Activated naive CD4-positive, alpha-beta T cell treated with anti-CD3 and anti-CD28 coated beads for 36 hours (primary cell): ENCODE data around the gene CCDC187. TPM values are rescaled to one million over a fixed set of nuclear protein-coding genes. Genes with fewer than 3 reads are reported as not detected.

Source experiments
- CTCF ChIA-PET: fragments of 350-600 bp; sonication (Branson Sonifier 250); formaldehyde crosslinking; loops from one replicate; lab custom pipeline; 2021; ENCODE audit warnings: antibody characterized with exemption; lab: Charles Lee
- DNase-seq: peaks from one replicate; pipeline ENCODE4 v3.0.0-alpha.2; 2020
- H3K27ac Mint-ChIP-seq: one replicate; pipeline ENCODE4 v1.8.0; 2021; ENCODE audit warnings: mild to moderate bottlenecking, mixed read lengths
- H3K27me3 Mint-ChIP-seq: one replicate; pipeline ENCODE4 v1.8.0; 2021; ENCODE audit warnings: low read depth, mixed read lengths
- H3K36me3 Mint-ChIP-seq: one replicate; pipeline ENCODE4 v1.8.0; 2021; ENCODE audit warnings: low read depth, mixed read lengths
- H3K4me1 Mint-ChIP-seq: one replicate; pipeline ENCODE4 v1.8.0; 2021; ENCODE audit warnings: low read depth, mixed read lengths
- H3K4me3 Mint-ChIP-seq: one replicate; pipeline ENCODE4 v1.8.0; 2021; ENCODE audit warnings: mild to moderate bottlenecking, moderate library complexity, mixed read lengths
- H3K9me3 Mint-ChIP-seq: one replicate; pipeline ENCODE4 v1.8.0; 2021; ENCODE audit warnings: mixed read lengths
- intact Hi-C: fragments of 100-400 bp; cut with micrococcal nuclease; formaldehyde crosslinking; loops from one replicate; pipeline ENCODE4 v1.15.1; 2023
- total RNA-seq, 2 experiments: library from RNA; stranded (reverse); gene quantifications; one replicate each; pipeline ENCODE4 v1.2.3, GENCODE V29; 2021

CCDC187 gene
- total RNA-seq, 2 experiments from 2014 or later, result not detected

DNA sequence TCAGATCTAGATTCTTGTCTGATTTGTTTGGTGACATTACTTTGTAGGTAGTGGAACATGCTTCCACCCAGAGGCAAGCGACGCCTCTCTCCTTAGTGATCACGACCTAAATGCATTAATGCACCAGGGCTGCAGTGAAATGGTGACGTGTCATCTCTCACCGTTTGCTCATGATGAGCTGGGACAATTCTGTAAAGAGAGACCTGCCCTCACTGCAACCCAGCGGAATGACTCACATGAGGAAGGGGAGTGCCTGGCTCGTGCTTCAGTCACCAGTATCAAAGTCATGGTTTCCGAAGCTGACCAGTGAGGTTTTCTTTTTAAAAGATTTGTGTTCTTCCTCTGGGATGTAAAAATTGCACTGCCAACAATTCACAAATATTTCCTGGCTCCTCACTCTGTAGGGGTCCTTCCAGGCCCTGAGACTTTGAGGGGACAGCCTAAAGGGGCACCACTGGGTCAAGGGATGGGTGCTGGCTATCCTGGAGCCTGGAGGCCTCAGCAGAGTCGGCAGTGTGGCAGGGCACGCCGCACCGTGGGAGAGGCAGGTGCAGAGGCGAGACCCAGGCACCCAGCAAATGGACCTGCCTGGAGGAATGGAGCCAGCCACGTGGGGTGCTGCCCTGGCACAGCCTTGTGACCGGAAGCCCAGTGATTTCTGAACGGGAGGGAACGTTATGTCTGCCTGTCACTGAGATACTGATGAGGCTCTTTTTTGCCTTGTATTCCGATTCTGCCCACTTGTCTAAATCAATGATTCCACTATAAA lies 75.6 kb downstream of the CCDC187 start:
- H3K36me3 Mint-ChIP-seq, result peaks cover 16% of the 10 kb centered on the region
- H3K4me3 Mint-ChIP-seq, result no peak overlapping the region
- no peaks in the 10 kb centered on the region for H3K9me3 Mint-ChIP-seq
- CTCF ChIA-PET, result interaction anchor here (0.7 to 1.2 kb wide), 4 partner anchors 10 to 748 kb away, joined by 3 to 4 read pairs (median 4); no protein-coding TSS in a partner anchor
- intact Hi-C loops, result loop anchor here (5.0 kb wide), 1 partner anchor 56 kb away; no protein-coding TSS in a partner anchor
- peak; percentile 50 for DNase-seq
- H3K27me3 Mint-ChIP-seq, result no peaks in the 10 kb centered on the region
- H3K4me1 Mint-ChIP-seq, result peaks cover 28% of the 10 kb centered on the region
- peak overlapping the region; percentile 51 for H3K27ac Mint-ChIP-seq

DNA sequence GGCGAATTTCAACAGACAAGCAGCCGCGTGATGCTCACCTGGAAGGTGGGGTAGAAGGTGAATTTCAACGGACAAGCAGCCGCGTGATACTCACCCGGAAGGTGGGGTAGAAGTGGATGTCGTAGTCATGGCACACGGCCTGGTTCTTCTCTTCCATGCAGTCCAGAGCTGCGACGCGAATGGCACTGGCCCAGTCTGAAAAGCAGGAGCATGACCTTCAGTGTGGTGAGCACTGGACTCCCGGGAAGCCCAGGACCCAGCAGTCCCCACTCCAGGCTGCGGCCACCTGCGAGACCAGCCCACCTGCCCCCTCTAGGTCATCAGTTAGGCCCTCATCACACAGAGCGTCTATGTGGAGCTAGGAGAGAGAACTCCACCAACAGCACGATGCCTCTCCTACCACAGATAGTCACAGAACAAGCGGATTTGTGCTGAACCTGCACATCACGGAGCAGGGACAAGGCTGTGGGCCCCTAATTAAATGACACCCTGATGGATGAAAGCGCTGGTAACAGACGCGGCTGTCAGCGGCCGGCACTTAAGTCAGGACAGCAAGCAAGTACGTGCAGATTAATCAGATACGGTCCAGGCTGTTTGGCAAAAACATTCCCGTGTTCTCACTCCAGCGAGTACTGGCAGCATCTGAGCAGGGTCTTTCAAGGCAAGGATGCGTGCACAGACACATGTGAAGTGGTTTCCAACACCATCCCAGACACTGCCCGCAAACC lies 77.0 kb downstream of the CCDC187 start:
- Mint-ChIP-seq H3K27me3 (no peaks in the 10 kb centered on the region), H3K9me3 (no peaks in the 10 kb centered on the region), H3K27ac (no peak overlapping the region), H3K36me3 (peaks cover 18% of the 10 kb centered on the region), H3K4me3 (no peak overlapping the region), H3K4me1 (peaks cover 15% of the 10 kb centered on the region)
- CTCF ChIA-PET, result interaction anchor here (0.6 to 1.0 kb wide), 4 partner anchors 10 to 91 kb away, joined by 3 to 4 read pairs (median 3); no protein-coding TSS in a partner anchor
- intact Hi-C loops, result loop anchor here (2.0 to 5.0 kb wide), 2 partner anchors 18 to 55 kb away; partner anchors contain the start of gene QSOX2
- no peak for DNase-seq

DNA sequence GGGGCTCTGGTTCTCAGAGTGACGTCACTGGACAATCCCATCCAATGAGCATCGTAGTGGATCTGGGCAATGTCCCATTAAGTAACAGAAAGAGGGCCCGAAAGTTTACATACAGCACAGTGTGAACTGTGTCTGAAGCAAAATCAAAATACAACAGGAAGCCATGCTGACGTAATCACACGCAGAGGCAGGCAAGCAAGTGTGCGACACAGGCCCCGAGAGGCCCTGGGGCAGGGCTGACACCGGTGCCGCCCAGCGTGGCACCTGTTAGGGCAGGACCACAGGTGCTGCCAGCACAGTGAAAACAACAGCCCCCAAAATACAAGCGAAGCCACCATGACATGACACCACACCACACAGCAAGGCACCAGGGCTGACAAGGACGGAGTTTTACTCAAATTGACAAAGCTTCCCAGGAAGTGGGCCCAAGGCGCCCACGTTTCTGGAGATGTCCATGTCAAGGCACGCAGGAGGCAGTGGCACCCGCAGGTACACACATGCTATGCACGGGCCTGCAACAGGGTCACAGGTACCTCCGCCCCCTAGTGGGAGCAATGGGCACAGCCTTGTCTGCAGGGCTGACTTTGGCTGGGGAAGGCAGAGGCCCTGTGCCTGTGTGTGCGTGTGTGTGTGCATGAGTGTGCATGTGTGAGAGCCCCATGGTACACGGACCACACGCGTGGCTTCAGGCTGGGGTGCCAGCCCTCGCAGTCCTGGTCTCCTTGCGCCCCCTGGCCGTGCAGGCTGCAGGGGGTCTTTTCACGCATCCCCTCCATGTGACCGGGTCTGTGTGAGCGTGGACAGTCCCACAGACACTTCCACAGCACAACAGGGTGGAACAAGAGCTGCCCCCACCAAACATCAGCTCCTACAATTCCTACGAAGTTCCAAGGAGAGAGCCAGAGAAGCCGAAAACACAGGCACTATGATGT lies 77.9 kb downstream of the CCDC187 start:
- no peak overlapping the region for H3K4me3 Mint-ChIP-seq
- no peak overlapping the region for H3K27ac Mint-ChIP-seq
- CTCF ChIA-PET, result interaction anchor here (0.7 to 1.0 kb wide), 2 partner anchors 9 to 91 kb away, joined by 3 read pairs; no protein-coding TSS in a partner anchor
- DNase-seq, result peak; percentile 76
- intact Hi-C loops, result loop anchor here (2.0 to 5.0 kb wide), 2 partner anchors 19 to 54 kb away; partner anchors contain the start of gene QSOX2
- no peaks in the 10 kb centered on the region for H3K27me3 Mint-ChIP-seq
- H3K4me1 Mint-ChIP-seq, result peaks cover 10% of the 10 kb centered on the region
- peaks cover 19% of the 10 kb centered on the region for H3K36me3 Mint-ChIP-seq
- H3K9me3 Mint-ChIP-seq, result no peaks in the 10 kb centered on the region

DNA sequence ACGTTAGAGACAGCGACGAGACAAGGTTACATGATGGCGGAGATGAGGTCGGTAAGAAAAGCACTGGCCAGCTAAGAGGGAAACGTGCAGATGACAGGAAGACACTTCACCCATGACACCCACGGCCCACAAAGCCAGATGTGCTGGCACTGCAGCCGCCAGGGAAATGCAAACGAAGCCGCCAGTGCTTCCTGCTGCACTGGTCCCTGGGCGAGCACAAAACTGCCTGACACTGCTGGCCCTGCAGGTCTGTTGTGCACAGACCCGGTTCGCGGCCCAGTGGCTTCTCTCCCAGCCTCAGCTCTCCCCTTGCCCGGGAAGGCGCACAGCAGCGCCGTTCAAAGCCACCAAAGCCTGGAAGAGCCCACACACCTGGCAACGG lies 78.5 kb downstream of the CCDC187 start:
- no peak overlapping the region for H3K4me3 Mint-ChIP-seq
- CTCF ChIA-PET, result no interaction called here
- no peaks in the 10 kb centered on the region for H3K9me3 Mint-ChIP-seq
- DNase-seq, result no peak
- no peak overlapping the region for H3K27ac Mint-ChIP-seq
- peaks cover 10% of the 10 kb centered on the region for H3K4me1 Mint-ChIP-seq
- no peaks in the 10 kb centered on the region for H3K27me3 Mint-ChIP-seq
- H3K36me3 Mint-ChIP-seq, result peaks cover 21% of the 10 kb centered on the region
- intact Hi-C loops, result loop anchor here (5.0 kb wide), 1 partner anchor 53 kb away; no protein-coding TSS in a partner anchor

DNA sequence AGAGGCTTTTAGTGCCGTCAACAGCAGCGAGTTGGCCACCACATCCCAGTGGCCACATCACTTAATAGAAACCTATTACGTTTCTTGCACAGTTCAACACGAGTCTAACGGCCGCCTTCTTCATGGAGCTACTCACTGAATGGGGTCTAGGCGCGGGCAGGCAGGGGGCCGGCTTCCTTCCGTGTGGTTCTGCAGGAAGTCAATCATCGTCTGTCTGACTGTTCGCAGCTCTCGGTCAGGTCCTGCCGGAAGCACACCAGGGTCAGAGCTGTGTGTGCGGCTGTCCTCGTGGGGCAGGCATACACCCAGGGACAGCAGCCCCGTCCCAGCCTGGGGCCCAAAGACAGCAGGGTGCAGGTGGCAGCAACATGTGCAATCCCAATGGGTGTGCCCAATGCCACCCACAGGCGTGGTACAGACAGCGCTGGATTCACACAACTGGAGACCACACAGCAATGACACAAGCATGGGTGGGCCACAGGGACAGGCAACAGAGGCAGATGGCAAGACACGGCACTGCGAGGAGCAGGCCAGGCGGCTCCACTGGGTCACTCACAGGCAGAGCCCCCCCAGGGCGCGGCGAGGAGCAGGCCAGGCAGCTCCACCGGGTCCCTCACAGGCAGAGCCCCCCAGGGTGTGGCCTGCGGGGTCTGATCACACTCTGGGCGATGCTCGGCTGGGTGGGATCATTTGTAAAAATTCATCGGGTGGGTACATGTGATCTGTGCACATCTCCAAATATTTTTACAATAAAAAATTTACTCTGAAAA lies 79.8 kb downstream of the CCDC187 start:
- Mint-ChIP-seq H3K27me3 (no peaks in the 10 kb centered on the region), H3K9me3 (no peaks in the 10 kb centered on the region), H3K4me1 (peaks cover 10% of the 10 kb centered on the region), H3K4me3 (no peak overlapping the region), H3K27ac (no peak overlapping the region), H3K36me3 (peaks cover 25% of the 10 kb centered on the region)
- DNase-seq, result no peak
- CTCF ChIA-PET, result no interaction called here
- intact Hi-C loops, result no loop called here

DNA sequence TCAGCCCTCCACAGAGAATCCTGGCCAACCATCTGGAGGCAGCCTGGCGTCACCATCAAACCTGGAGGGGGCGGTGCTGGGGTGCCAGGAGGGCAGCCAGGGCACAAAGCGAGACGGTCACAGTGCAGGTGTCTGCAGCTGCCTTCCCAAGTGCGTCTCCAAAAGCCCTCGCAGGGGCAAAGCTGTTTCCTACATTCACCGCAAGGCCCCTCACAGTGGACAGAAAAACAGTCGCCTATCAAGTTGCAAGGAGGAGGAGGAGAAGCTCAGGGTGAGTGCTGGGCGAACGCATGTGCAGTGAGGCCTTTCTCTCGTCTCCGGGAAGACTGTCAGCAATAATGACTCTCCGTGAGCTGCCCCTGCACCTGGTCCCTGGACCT lies 81.0 kb downstream of the CCDC187 start:
- no peak for DNase-seq
- Mint-ChIP-seq H3K27me3 (no peaks in the 10 kb centered on the region), H3K27ac (no peak overlapping the region), H3K4me3 (no peak overlapping the region), H3K36me3 (peaks cover 24% of the 10 kb centered on the region), H3K4me1 (peaks cover under 1% of the 10 kb centered on the region), H3K9me3 (no peaks in the 10 kb centered on the region)
- CTCF ChIA-PET, result interaction anchor here (0.7 to 1.0 kb wide), 2 partner anchors 78 to 79 kb away, joined by 3 to 4 read pairs; no protein-coding TSS in a partner anchor
- intact Hi-C loops, result no loop called here

DNA sequence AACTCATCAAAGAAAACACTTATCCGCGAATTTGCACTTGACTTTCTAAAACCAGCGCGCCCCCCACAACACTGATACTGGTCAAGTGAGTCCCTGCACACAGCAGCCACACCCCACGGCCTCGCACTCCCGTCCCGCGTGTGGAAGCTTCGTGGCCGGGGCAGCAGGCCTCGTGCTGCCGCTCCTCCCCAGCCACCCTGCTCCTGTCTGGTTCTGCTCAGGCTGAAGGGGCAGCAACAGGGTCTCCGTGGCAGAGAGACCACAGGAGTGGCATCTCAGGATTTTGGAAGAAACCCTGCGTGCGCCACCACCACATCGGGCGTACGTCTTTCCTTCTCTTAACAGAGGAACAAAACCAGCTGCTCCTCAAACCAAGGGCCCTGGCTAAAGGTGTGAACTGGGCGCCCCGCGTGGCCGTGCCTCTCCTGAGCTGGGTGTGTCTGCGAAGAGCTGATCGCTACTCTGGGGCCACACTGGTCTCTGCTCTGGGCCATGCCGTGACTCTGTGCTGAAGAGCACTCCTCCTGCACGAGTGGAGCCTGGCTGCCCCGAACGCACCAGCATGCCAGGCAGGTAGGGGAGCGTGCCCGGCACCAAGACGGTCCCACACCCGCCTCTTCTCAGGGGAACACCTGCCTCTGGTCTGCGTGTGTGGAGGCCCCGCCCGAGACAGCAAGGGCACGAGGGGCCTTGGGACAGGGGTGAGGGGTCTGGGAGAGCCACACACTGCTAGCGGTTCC lies 81.6 kb downstream of the CCDC187 start:
- CTCF ChIA-PET, result interaction anchor here (0.7 to 1.0 kb wide), 2 partner anchors 78 to 79 kb away, joined by 3 to 4 read pairs; no protein-coding TSS in a partner anchor
- Mint-ChIP-seq H3K9me3 (no peaks in the 10 kb centered on the region), H3K27ac (no peak overlapping the region), H3K4me1 (no peaks in the 10 kb centered on the region), H3K4me3 (no peak overlapping the region), H3K27me3 (no peaks in the 10 kb centered on the region), H3K36me3 (peaks cover 24% of the 10 kb centered on the region)
- intact Hi-C loops, result no loop called here
- no peak for DNase-seq

DNA sequence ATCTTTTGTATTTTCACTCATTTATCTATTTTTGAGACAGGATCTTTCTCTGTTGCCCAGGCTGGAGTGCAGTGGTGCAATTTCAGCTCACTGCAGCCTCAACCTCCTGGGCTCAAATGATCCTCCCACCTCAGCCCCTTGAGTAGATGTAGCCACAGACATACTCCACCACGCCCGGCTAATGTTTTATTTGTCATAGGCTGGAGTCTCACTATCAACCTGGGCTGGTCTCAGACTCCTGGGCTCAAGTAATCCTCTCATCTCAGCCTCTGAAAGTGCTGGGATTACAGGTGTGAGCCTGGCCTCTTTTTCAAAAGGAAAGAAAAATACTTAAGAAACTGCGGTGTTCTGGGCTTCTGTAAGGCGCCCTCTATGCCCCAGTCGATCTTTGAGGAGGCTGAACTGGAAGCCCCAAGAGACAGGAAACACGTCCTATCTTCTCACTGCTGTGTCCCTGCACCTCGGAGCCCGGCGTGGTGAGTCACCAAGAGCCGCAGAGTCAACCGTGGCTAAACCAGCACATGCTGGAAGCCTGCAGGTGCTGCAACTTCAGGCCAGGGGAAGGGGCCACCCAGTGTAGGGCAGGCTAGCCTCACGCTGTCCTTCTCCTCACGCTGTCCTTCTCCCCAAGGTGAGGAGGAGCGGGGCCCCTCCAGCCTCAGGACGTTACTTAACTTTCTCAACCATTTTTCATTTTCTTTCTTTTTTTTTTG lies 83.7 kb downstream of the CCDC187 start:
- Mint-ChIP-seq H3K9me3 (no peaks in the 10 kb centered on the region), H3K27ac (no peak overlapping the region), H3K4me1 (no peaks in the 10 kb centered on the region), H3K4me3 (no peak overlapping the region), H3K36me3 (peaks cover 27% of the 10 kb centered on the region), H3K27me3 (no peaks in the 10 kb centered on the region)
- intact Hi-C loops, result no loop called here
- no peak for DNase-seq
- CTCF ChIA-PET, result no interaction called here

DNA sequence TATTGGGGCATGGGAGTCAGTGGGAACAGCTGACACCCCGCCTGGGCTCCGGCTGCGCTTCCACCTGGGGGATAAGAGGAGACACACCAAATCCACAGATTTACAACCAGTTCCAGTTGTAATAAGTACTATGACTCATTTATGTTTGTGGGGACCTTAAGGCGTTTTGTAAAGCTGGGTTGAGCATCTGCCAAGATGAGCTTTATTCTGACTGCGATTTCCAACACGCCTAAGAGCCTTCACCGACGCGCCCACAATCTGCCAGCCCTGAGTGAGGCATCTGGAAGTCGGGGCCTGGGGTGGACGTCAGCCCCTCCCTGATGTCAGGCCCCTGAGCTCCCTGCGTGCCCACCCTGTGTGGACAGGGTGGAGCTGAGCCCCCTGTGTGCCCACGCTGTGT lies 84.6 kb downstream of the CCDC187 start:
- Mint-ChIP-seq H3K4me3 (no peak overlapping the region), H3K4me1 (no peaks in the 10 kb centered on the region), H3K36me3 (peaks cover 35% of the 10 kb centered on the region), H3K27ac (no peak overlapping the region), H3K27me3 (no peaks in the 10 kb centered on the region), H3K9me3 (no peaks in the 10 kb centered on the region)
- intact Hi-C loops, result no loop called here
- CTCF ChIA-PET, result no interaction called here
- DNase-seq, result no peak

DNA sequence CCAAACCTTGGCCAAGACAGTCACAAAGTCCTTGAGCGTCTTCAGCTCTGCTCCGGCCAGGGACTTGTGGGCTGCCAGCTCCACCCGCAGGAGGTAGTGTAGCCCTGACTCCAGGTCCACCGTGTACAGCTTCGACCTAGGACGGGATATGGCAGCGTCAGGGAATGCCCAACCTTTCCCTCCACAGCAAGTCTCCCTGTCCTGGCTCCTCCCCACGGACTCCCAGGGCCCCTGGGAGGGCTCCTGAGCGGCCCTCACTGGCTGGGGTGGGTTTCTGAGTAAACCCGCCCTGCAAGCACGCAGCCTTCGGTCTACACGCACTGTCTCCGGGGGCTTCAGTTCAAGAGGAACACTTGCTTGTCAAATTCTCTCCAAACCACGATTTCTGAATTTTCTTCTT lies 85.2 kb downstream of the CCDC187 start:
- Mint-ChIP-seq H3K27ac (no peak overlapping the region), H3K4me3 (no peak overlapping the region), H3K4me1 (no peaks in the 10 kb centered on the region), H3K36me3 (peaks cover 40% of the 10 kb centered on the region), H3K27me3 (no peaks in the 10 kb centered on the region), H3K9me3 (no peaks in the 10 kb centered on the region)
- CTCF ChIA-PET, result no interaction called here
- DNase-seq, result no peak
- intact Hi-C loops, result no loop called here
